Loucy (cell line): ENCODE results near the gene PACSIN3.

Experiments
- CTCF ChIP-seq: fragments of 200-600 bp; sonication (generic); conservative IDR thresholded peaks from 2 replicates; pipeline ENCODE4 v1.5.1; 2014; ENCODE audit warnings: mild to moderate bottlenecking, antibody characterized with exemption, low read length
- EZH2phosphoT487 ChIP-seq: fragments of 200-600 bp; IDR thresholded peaks from 2 replicates; pipeline ENCODE4 v1.6.1; 2018; ENCODE audit warnings: antibody characterized with exemption, mild to moderate bottlenecking, moderate library complexity, borderline replicate concordance

DNA sequence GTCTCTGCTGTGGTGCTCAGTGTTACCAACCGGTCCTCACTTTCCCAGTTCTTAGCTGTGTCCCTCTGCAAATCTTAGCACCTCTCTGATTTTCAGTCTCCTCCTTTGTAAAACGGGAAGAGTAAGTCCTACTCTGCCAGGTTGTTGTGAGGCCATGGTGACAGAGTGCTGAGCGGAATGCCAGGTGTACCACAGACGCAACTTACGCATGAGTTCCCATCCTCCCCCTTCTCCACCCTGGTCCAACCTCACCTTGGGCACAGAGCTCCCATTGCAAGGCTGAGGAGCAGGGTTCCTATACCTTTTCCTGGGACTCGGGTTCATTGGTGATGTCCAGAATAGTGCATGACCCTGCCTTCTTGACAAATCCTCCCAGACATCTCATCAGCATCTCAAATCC is 21.2 kb upstream of the PACSIN3 start:
- TF ChIP-seq CTCF (no peak), EZH2phosphoT487 (no peak)
